PC-9 (cell line): ENCODE data around the gene USP34.

Source experiments
- CTCF ChIP-seq: fragments of 200-600 bp; sonication (generic); conservative IDR thresholded peaks from 2 replicates; pipeline ENCODE4 v1.6.1; 2017; ENCODE audit warnings: mixed run types, antibody characterized with exemption, mild to moderate bottlenecking, moderate library complexity
- EZH2 ChIP-seq: fragments of 200-600 bp; sonication (generic); IDR thresholded peaks from 2 replicates; pipeline ENCODE4 v1.8.0; 2017; ENCODE audit warnings: antibody characterized with exemption, low read depth

- TF ChIP-seq CTCF (no peak), EZH2 (no peak)
Observed at GRCh38 chr2:61183795-61184194, 287.1 kb downstream of the USP34 start.
